DND-41 (cell line): ENCODE measurements around the gene TRANK1.

Experiments used
- EZH2 ChIP-seq: IDR thresholded peaks from 3 replicates; pipeline ENCODE4 v1.6.1; 2012; ENCODE audit warnings: borderline replicate concordance, low read depth, mild to moderate bottlenecking, moderate library complexity, low read length, inconsistent platforms; ENCODE audit not compliant: severe bottlenecking
- TF ChIP-seq, protein P1 (sequence below): IDR thresholded peaks from 2 replicates; pipeline ENCODE4 v1.5.1; 2012; ENCODE audit warnings: borderline replicate concordance, low read length, moderate library complexity, mild to moderate bottlenecking; ENCODE audit not compliant: poor library complexity, severe bottlenecking; ENCODE audit errors: extremely low read depth

- TF ChIP-seq, protein P1, sequence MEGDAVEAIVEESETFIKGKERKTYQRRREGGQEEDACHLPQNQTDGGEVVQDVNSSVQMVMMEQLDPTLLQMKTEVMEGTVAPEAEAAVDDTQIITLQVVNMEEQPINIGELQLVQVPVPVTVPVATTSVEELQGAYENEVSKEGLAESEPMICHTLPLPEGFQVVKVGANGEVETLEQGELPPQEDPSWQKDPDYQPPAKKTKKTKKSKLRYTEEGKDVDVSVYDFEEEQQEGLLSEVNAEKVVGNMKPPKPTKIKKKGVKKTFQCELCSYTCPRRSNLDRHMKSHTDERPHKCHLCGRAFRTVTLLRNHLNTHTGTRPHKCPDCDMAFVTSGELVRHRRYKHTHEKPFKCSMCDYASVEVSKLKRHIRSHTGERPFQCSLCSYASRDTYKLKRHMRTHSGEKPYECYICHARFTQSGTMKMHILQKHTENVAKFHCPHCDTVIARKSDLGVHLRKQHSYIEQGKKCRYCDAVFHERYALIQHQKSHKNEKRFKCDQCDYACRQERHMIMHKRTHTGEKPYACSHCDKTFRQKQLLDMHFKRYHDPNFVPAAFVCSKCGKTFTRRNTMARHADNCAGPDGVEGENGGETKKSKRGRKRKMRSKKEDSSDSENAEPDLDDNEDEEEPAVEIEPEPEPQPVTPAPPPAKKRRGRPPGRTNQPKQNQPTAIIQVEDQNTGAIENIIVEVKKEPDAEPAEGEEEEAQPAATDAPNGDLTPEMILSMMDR: no peak
- no peak for TF ChIP-seq EZH2
Measured at GRCh38 chr3:36895496-36896409, 49.1 kb downstream of the TRANK1 start.
